ENCODE results near the gene CBX2. TPM values are rescaled to one million over a fixed set of nuclear protein-coding genes. Genes with fewer than 3 reads are reported as not detected.

The CBX2 gene
- total RNA-seq, 2 donors from 2014 or later: 1.6 to 2.0 TPM

DNA sequence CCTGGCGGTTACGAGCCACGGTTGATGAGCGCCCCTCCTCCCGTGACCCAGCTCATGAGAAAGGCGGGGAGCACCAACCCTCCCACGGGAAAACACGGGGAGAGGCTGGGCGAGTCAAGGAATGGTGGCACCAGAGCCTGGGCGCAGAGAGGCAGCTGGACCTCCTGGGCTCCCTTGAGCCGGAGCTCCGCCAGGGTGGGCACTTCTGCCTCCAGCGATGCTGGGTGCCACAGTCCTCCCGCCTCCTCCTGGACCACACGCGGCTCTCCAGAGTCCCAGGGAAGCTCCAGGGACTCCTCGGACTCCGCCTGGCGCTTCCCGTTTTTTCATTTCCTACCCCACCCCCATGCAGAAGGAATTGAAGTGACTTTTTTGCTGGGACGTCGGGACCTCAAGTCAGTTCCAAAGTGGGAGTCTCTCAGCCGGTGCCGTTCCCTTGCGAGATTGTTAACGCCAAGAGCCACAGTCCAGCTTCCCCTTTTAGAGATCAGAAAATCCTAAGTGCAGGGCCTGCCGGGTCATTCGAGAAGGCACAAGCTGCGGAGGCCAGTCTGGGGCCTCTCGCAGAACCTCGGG lies 25.6 kb downstream of the CBX2 start:
- peaks cover 5 to 91% of the 10 kb centered on the region in 2 donors for H3K27me3 ChIP-seq
- ATAC-seq (no peak), DNase-seq (no peak)
- no peak overlapping the region for H3K4me3 ChIP-seq
- TF ChIP-seq POLR2A (IDR thresholded peaks at IDR 0.05): no peak
- TF ChIP-seq, protein P1, sequence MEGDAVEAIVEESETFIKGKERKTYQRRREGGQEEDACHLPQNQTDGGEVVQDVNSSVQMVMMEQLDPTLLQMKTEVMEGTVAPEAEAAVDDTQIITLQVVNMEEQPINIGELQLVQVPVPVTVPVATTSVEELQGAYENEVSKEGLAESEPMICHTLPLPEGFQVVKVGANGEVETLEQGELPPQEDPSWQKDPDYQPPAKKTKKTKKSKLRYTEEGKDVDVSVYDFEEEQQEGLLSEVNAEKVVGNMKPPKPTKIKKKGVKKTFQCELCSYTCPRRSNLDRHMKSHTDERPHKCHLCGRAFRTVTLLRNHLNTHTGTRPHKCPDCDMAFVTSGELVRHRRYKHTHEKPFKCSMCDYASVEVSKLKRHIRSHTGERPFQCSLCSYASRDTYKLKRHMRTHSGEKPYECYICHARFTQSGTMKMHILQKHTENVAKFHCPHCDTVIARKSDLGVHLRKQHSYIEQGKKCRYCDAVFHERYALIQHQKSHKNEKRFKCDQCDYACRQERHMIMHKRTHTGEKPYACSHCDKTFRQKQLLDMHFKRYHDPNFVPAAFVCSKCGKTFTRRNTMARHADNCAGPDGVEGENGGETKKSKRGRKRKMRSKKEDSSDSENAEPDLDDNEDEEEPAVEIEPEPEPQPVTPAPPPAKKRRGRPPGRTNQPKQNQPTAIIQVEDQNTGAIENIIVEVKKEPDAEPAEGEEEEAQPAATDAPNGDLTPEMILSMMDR (IDR thresholded peaks at IDR 0.05): no peak
- peaks cover 48% of the 10 kb centered on the region for H3K4me1 ChIP-seq
- WGBS, 2 donors: 7 to 19% methylated on average over 14 to 31 of the region's 31 CpGs
- no peak overlapping the region for H3K27ac ChIP-seq
- intact Hi-C loops (cut with DNase I): loop anchor here (10.0 kb wide), 1 partner anchor 181 kb away; no protein-coding TSS in a partner anchor
- no peaks in the 10 kb centered on the region for H3K36me3 ChIP-seq (replicated peaks in 1 of 2; ENCODE audit: insufficient read depth in 1 of 2, low read depth in 2 of 2)
- H3K9me3 ChIP-seq: no peaks in the 10 kb centered on the region

DNA sequence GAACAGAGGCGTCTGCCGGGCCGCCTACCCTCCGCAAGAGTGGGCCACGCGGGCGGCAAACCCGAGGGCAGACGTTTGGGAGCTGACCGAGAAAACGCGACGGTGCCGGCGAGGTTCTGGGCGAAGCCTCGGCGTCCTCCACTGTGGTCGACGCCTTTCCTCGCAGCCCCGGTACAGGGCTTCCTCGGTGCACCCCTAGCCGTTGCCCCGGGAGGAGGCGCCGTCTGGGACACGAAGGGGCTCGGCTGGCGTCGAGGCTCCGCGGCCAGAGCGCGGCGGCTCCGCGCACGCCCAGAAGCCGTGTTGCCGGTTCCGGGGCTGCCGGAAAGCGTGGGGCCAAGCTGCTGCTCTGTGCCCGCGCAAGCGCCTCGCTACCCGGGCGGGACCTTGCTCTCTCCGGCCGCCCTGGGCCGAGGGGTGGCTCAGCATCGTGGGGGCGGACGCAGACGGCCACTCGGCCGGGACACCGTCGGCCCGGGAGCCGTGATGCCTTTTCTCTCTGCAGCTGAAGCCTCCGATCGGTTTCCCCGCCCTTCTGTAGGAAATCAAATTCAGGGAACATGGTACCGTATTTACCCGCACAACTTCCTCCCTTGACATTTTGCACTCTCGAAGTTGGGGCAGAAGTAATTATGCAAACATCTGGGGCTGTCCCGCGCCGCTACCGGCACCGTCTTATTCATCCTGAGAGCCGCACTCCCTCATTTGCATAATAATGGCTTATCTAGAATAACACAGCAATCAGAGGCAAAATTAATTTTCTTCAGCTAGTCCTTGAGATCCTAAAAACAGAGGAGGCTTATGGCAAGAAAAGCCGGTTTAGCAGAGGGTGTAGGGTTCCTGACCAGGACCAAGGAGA lies 26.3 kb downstream of the CBX2 start:
- no peaks in the 10 kb centered on the region for H3K9me3 ChIP-seq
- 3 to 9% methylated on average over 11 to 71 of the region's 76 CpGs for WGBS, 2 donors
- ATAC-seq (no peak), DNase-seq (no peak)
- TF ChIP-seq, protein P1 (IDR thresholded peaks at IDR 0.05): no peak
- TF ChIP-seq POLR2A (IDR thresholded peaks at IDR 0.05): no peak
- no peak overlapping the region for H3K4me3 ChIP-seq
- no peaks in the 10 kb centered on the region for H3K36me3 ChIP-seq (replicated peaks in 1 of 2; ENCODE audit: insufficient read depth in 1 of 2, low read depth in 2 of 2)
- H3K4me1 ChIP-seq: peaks cover 47% of the 10 kb centered on the region
- no peak overlapping the region for H3K27ac ChIP-seq
- peaks cover under 1 to 83% of the 10 kb centered on the region in 2 donors for H3K27me3 ChIP-seq
- intact Hi-C loops (cut with DNase I): loop anchor here (10.0 kb wide), 1 partner anchor 181 kb away; no protein-coding TSS in a partner anchor

DNA sequence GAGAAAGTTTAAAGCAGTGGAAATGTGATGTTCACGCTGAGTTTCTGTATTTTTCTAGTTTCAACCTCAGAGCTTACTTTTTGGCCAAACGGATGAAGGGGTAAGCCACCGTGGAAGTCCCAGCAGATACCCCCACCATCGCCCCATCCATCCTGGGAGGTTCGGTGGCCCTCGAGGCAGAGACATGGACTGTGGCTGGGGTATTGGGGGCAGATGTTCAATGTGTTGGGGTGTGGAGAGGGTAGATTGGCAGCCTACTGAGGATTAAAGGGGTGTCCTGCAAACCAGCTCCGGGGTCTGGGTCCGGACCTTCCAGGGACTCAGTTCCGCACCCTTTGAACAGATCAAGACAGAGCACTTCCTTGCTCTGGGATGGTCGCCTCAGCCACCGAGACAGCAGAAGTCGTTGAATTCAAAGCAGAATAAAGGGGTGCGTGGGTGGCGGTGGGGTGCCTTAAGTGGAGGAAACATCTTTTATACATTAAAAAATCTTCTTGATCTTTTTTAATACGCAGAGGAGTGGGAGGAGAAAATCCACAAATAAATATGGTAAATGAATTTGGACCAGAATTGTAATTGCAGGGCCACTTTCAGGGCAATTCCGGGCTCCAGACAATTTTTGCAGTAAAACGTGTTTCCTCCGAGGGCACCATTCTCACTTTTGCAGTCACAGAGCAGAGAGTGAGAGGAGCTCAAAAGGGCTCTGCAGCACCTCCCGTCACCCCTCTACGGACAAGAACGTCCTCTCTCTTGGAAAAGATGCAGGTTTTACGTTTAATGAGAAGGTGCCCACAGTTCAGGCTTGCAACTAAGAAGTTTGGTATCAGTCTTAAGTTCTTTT lies 27.1 kb downstream of the CBX2 start:
- Histone ChIP-seq H3K4me3 (no peak overlapping the region), H3K36me3 (replicated peaks in 1 of 2; ENCODE audit: insufficient read depth in 1 of 2, low read depth in 2 of 2) (no peaks in the 10 kb centered on the region), H3K4me1 (peaks cover 42% of the 10 kb centered on the region), H3K27ac (no peak overlapping the region), H3K27me3 (peaks cover 0 to 75% of the 10 kb centered on the region in 2 donors), H3K9me3 (no peaks in the 10 kb centered on the region)
- TF ChIP-seq POLR2A (IDR thresholded peaks at IDR 0.05): no peak
- TF ChIP-seq, protein P1 (IDR thresholded peaks at IDR 0.05): no peak
- WGBS, 2 donors: 18 to 24% methylated on average over 22 of the region's 22 CpGs
- intact Hi-C loops (cut with DNase I): loop anchor here (10.0 kb wide), 1 partner anchor 180 kb away; no protein-coding TSS in a partner anchor
- DNase-seq (no peak), ATAC-seq (no peak)

DNA sequence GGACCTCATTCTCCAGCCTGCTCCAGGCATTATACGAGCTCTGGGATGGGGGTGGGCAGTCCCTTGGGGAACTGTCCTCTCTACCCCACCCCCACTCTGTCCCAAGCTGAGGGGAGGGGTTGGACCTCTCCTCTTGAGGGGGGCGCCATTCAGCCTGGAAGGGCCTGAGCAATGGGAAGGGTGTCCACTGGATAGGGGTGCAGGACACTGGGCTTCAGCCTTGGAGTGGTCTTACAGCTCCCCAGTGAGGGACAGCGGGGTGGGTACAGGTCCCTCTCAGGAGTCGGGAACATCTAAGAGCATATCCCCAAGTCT lies 28.5 kb downstream of the CBX2 start:
- TF ChIP-seq, protein P1 (IDR thresholded peaks at IDR 0.05): no peak
- TF ChIP-seq POLR2A (IDR thresholded peaks at IDR 0.05): no peak
- 11 to 21% methylated on average over 4 of the region's 4 CpGs for WGBS, 2 donors
- H3K27ac ChIP-seq: no peak overlapping the region
- intact Hi-C loops (cut with DNase I): loop anchor here (10.0 kb wide), 1 partner anchor 178 kb away; no protein-coding TSS in a partner anchor
- ATAC-seq: no peak
- peaks cover 35% of the 10 kb centered on the region for H3K4me1 ChIP-seq
- H3K36me3 ChIP-seq (replicated peaks in 1 of 2; ENCODE audit: insufficient read depth in 1 of 2, low read depth in 2 of 2): no peaks in the 10 kb centered on the region
- no peak overlapping the region for H3K4me3 ChIP-seq
- H3K9me3 ChIP-seq: no peaks in the 10 kb centered on the region
- DNase-seq: no peak
- peaks cover 0 to 68% of the 10 kb centered on the region in 2 donors for H3K27me3 ChIP-seq
